Stimulated activated CD8-positive, alpha-beta memory T cell treated with anti-CD3 and anti-CD28 coated beads, Interleukin-2, amount 100 ng/mL, for 1 hour (primary cell): ENCODE data around the gene TRIM24.

Experiments used
- DNase-seq, 2 donors: peaks; one replicate each; pipeline ENCODE4 v3.0.0-alpha.2; 2020; ENCODE audit warnings: low read depth in 2 of 2

The TRIM24 gene

GRCh38 chr7:138579136-138579535 lies 119.1 kb downstream of the TRIM24 start:
- DNase-seq, result no peak

GRCh38 chr7:138579671-138580070 lies 119.6 kb downstream of the TRIM24 start:
- no peak for DNase-seq

- DNase-seq, result no peak
Observed at GRCh38 chr7:138581065-138581464, 121.0 kb downstream of the TRIM24 start.

- no peak for DNase-seq
Observed at GRCh38 chr7:138584283-138584682, 124.2 kb downstream of the TRIM24 start.

- DNase-seq, result no peak
Observed at GRCh38 chr7:138584696-138585095, 124.6 kb downstream of the TRIM24 start.

- no peak for DNase-seq
Observed at GRCh38 chr7:138585283-138585993, 125.4 kb downstream of the TRIM24 start.

GRCh38 chr7:138587485-138587884 lies 127.4 kb downstream of the TRIM24 start:
- no peak for DNase-seq

GRCh38 chr7:138588986-138589385 lies 128.9 kb downstream of the TRIM24 start:
- no peak for DNase-seq

GRCh38 chr7:138590154-138590553 lies 130.1 kb downstream of the TRIM24 start:
- DNase-seq, result no peak

- DNase-seq, result no peak
Observed at GRCh38 chr7:138595454-138595853, 135.4 kb downstream of the TRIM24 start.

- no peak for DNase-seq
Observed at GRCh38 chr7:138602451-138602850, 142.4 kb downstream of the TRIM24 start.

GRCh38 chr7:138603549-138604318 lies 143.7 kb downstream of the TRIM24 start:
- no peak for DNase-seq

- DNase-seq, result no peak
Observed at GRCh38 chr7:138606236-138606635, 146.2 kb downstream of the TRIM24 start.

GRCh38 chr7:138607216-138608126 lies 147.4 kb downstream of the TRIM24 start:
- DNase-seq, result no peak

GRCh38 chr7:138608275-138608674 lies 148.2 kb downstream of the TRIM24 start:
- no peak for DNase-seq

GRCh38 chr7:138610671-138611170 lies 150.7 kb downstream of the TRIM24 start:
- no peak for DNase-seq

GRCh38 chr7:138613630-138614029 lies 153.6 kb downstream of the TRIM24 start:
- no peak for DNase-seq

GRCh38 chr7:138616085-138616484 lies 156.0 kb downstream of the TRIM24 start:
- no peak for DNase-seq

- DNase-seq, result no peak
Observed at GRCh38 chr7:138618506-138618905, 158.4 kb downstream of the TRIM24 start.

GRCh38 chr7:138618933-138619332 lies 158.9 kb downstream of the TRIM24 start:
- no peak for DNase-seq

- no peak for DNase-seq
Observed at GRCh38 chr7:138622841-138623240, 162.8 kb downstream of the TRIM24 start.
